Hematopoietic multipotent progenitor cell treated with erythropoietin and hydrocortisone succinate and interleukin-3 and kit ligand, for 4 days (in vitro differentiated cells): ENCODE measurements around the gene OSTN.
"Not testable (repeated sequence)": the region's sequence is repeated elsewhere in the genome, so short reads cannot be mapped to it uniquely, and the experiment has no call there.

Source experiments
- DNase-seq: peaks from one replicate; pipeline ENCODE4 v3.0.0-alpha.2; 2015

The OSTN gene

DNA sequence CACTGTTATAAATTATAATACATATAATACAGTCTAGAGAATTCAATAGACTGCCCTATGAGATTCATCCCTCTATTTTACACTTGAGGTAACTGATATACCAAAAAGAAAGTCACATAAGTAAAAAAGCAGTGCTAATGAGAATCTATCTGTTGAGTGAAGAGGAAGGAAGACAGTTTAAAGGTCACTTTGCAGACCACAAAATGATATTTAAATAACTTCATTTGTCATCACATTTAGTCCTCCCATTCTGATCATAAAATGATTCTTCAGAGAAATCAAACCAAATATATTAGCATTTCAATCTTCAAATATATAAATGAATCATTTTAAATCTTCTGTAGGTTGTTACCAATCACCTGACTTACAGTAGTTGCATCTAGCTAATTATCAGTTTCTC, 69.7 kb downstream of the OSTN start:
- no peak for DNase-seq

GRCh38 chr3:191269289-191270085, 70.4 kb downstream of the OSTN start:
- no peak for DNase-seq

GRCh38 chr3:191275244-191275643, 76.2 kb downstream of the OSTN start:
- not testable (repeated sequence) for DNase-seq

DNA sequence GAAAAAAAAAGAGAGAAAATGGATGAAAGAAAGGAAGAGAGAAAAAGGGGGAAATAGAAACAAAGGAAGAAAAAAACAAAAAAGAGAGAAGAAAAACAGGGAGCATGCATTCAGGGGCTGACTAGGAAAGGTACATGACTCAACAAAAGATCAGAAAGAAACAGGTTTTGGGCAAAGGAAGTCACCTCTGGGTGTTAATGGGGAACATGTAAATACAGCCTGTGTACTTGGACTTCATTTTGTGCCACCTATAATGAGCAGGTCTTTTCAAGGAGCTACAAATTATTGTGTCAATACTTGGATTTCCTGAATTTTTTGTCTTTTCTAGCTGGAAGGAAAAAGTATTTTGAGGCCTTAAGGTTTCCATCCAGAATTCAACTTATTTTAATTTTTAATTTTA, 76.7 kb downstream of the OSTN start:
- no peak for DNase-seq

- DNase-seq, result no peak
These were observed 81.1 kb downstream of the OSTN start for GRCh38 chr3:191280111-191280510.

GRCh38 chr3:191280882-191281281, 81.8 kb downstream of the OSTN start:
- DNase-seq, result no peak

- no peak for DNase-seq
These were observed 83.5 kb downstream of the OSTN start for GRCh38 chr3:191282251-191283185.

GRCh38 chr3:191283400-191283799, 84.4 kb downstream of the OSTN start:
- no peak for DNase-seq

GRCh38 chr3:191290311-191291025, 91.4 kb downstream of the OSTN start:
- no peak for DNase-seq

- DNase-seq, result no peak
These were observed 93.4 kb downstream of the OSTN start for GRCh38 chr3:191292243-191293015.

GRCh38 chr3:191294291-191294690, 95.2 kb downstream of the OSTN start:
- DNase-seq, result no peak

GRCh38 chr3:191296041-191296541, 97.0 kb downstream of the OSTN start:
- DNase-seq, result peak; percentile 24

DNA sequence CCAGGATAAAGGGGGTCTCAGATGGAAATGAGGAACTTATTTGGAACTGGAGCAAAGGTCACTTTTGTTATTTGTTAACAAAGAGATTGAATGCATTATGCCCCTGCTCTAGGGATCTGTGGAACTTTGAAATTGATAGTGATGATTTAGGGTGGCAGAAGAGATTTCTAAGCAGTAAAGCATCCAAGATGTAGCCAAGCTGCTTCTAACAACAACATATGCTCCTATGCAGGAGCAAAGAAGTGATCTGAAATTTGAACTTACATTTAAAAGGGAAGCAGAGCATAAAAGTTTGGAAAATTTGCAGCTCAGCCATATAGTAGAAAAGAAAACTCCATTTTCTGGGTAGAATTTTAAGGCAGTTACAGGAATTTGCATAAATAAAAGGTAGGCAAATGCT, 99.8 kb downstream of the OSTN start:
- DNase-seq, result no peak

DNA sequence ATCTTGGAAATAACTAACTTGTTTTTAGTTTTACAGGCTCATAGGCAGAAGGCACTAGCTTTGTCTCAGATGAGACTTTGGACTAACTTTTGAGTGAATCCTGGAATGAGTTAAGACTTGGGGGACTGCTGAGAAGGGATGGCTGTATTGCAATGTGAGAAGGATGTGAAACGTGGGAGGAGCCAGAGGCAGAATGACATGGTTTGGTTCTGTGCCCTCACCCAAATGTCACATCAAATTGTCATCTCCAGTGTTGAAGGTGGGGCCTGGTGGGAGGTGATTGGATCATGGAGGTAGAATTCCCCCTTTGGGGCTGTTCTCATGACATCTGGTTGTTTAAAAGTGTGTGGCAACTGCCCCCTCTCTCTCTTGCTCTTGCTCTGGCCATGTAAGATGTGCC, 101.4 kb downstream of the OSTN start:
- no peak for DNase-seq

DNA sequence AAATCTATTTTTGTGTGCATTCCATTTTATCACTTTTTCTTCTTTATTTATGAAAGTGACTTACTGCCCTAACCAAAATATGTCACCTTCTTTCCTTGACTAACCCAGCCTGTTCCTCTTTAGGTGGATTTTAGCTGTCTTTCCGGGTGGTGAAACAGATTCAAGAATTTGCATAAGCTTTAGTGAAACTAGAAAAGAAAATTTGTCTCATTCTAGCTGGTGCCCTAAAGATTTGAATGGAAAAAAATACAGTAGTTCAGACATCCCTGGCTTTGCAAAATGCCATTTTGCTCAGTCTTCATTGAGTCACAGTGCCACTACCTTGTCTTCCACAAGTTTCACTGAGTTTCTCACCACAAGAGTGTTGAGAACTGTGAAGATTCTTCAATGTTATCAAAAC, 102.0 kb downstream of the OSTN start:
- no peak for DNase-seq

GRCh38 chr3:191301782-191302411, 102.9 kb downstream of the OSTN start:
- DNase-seq, result no peak

- DNase-seq, result no peak
These were observed 103.4 kb downstream of the OSTN start for GRCh38 chr3:191302451-191302850.

DNA sequence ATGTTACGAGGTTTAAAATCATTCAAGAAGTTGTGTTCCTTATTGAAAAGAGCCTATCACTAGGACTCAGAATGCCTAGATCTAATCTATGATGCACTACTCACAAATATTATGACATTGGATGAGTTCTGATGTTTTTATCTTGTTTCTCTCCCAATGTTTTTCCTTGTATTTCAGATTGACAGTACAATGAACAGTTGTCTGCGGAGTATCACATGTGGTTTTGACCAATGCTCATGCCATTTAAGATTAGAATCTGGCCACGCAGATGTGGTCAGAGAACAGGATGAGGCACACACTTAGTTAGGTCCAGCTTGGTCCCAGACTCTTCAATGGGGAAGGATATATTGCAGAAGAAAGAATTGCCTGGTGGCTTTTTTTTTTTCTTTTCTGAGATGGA, 104.6 kb downstream of the OSTN start:
- DNase-seq, result peak; percentile 15

DNA sequence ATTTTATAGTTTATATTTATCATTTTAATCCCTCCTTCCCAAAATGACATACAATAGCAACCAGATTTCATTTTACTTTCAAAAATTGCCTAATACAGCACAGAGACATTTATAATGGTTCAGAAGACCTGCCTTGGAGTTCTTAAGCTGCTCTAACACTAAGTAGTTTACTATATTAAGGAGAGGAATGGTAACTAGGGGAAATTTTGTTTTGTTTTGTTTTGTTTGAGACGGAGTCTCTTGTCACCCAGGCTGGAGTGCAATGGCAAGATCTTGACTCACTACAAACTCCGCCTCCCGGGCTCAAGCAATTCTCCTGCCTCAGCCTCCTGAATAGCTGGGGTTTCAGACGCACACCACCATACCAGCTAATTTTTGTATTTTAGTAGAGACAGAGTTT, 107.4 kb downstream of the OSTN start:
- no peak for DNase-seq

DNA sequence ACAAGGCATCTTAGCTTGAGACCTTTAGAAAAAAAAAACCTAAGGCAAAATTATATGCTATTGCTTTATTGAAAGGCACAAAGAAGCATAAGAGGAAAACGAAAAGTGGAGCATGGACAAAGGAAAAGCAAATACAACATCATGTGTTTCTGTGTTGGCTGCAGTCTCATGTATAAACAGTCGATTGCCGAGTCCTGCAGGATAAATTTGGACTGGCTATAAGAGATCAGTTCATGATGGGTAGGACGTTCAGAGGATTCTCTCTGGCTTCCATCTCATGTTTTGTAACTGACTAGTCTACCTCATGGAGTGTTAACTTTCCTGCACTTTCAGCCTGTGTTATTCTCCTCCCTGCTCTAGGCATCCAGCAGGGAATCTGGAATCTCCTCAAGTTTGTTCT, 108.3 kb downstream of the OSTN start:
- DNase-seq, result no peak

- DNase-seq, result no peak
These were observed 114.3 kb downstream of the OSTN start for GRCh38 chr3:191313296-191313695.
